CD4-positive, alpha-beta T cell treated with Interleukin-15 for 1 hour (primary cell): ENCODE results near the gene IRF6.

Source experiments
- DNase-seq: peaks from one replicate; pipeline ENCODE4 v3.0.0-alpha.2; 2020

IRF6 gene

GRCh38 chr1:209787551-209787950 lies 18.4 kb downstream of the IRF6 start:
- DNase-seq: no peak

DNA sequence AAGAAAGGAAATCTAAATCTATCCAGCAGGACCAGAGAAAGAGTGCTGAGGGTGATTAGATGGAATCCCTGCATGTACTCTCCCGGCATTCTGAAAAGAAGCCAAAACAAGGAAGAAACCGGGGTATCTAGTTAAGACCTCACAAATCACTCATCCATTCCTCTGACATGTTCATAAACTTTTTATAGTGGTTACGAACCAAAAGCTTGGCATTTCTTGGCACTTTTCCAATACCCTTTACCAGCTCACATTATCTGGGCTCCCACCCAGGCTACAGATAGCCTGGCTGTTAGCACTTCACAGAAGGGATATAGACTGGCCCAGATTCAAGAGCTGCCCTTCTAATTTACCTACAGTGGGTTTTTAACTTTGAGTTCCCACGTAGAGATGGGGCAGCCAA lies 19.8 kb downstream of the IRF6 start:
- DNase-seq: no peak

GRCh38 chr1:209785592-209785991 lies 20.4 kb downstream of the IRF6 start:
- DNase-seq: no peak

DNA sequence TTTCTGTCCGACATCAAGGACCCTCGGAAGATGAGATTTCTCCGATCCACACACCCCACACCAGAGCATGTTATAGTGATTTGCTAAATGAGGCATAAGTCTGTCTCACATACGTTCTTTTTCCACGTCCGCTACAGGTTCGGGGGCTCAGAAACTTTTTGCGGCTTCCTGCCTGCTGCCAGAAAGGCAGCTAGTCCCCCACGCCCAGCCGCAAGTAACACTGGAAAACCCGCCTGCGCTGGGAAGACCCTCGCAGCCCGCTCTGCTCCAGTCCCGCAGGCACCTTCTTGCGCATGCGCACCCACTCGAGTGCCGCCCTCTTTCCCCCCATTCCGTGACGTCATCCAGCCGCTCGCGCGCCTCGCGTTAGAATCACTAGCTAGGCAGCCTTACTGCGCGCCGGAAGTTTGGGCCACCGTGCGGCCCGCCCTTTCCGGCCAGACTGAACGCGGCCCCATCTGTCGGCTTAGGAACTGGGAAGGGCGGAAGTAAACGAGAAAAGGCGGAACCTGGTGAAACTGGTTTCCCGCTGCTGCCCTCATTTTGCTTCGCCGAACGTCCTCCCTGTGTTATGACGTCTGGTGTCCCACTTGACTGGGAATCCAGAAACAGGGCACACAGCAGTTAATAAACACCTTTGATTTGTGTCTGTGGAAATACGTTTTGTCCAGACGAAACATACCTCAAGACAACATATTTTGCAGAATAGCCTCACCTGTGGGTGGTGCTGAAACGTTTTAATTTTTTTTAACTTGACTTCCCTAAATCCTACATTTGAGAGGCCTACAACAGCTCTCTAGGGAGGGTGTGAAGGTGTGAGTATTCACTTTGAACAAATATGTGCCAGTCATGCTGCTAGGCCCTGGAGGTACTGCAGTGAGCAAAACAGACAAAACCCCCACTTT lies 21.4 kb downstream of the IRF6 start, which contains the start of gene C1orf74:
Gene C1orf74 (minus strand): TSS at position 295 of the 905 bp plus-strand sequence. CDS start 925 bp downstream, outside the sequence.
- DNase-seq: peak; percentile 98

DNA sequence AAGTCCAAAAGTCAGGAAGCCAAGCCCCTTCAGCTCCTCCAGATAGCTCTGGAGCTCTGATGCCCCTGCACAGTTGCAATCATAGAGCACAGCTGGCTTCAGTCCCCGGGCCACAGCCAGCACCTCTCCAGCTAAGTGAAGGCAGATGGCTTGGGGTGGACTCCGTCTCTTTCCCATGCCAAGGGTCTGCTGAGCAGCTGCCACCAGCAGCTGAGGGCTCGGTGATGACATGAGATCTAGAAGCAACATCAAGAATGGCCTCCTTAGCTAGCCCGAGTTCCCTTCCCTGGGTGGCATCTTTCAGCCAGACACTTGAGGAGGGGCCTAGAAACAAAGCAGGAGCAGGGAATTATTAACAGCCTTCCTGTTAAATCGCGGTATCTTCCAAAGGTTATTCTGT lies 22.6 kb downstream of the IRF6 start:
- DNase-seq: no peak

DNA sequence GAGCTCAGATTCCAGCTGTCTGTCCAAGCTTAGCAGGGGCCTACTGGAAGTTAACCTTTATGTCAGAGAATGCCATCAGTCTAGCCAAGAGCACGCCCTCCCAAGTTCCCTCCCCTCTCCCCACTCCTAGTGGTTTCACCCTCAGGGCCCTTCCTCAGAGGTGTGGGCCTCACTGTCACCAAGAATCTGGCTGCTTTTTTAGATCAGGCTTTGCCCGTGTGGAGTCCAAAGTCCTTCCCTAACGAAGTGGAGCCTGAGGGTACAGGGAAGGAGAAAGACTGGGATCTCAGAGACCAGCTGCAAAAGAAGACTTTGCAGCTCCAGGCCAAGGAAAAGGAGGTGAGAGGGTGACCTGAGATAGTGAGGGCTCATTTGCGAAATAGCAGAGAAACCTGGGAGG lies 25.7 kb downstream of the IRF6 start:
- no peak for DNase-seq

- no peak for DNase-seq
These were observed 27.8 kb downstream of the IRF6 start for GRCh38 chr1:209778102-209778501.

DNA sequence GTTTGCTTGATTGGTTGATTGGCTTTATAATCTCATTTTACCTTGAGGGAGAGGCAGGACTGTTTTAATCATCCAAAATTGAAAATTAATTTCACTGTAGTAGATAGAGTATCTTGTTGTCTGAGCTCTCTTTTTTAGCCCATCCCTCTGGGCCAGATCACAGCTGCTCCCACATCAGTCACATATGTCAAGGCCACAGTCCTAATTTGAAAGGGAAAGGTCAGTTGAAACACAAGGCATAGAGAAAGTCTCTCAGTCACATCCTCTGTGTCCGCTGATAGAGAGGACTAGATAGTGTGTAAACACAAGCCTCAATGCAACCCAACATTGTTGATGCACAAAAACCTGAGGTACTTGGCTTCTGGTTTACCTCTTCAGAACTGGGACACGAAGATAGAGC lies 28.4 kb downstream of the IRF6 start:
- no peak for DNase-seq

GRCh38 chr1:209775678-209776077 lies 30.3 kb downstream of the IRF6 start:
- no peak for DNase-seq

GRCh38 chr1:209774592-209774991 lies 31.4 kb downstream of the IRF6 start:
- DNase-seq: no peak

GRCh38 chr1:209772126-209772525 lies 33.8 kb downstream of the IRF6 start:
- DNase-seq: no peak

DNA sequence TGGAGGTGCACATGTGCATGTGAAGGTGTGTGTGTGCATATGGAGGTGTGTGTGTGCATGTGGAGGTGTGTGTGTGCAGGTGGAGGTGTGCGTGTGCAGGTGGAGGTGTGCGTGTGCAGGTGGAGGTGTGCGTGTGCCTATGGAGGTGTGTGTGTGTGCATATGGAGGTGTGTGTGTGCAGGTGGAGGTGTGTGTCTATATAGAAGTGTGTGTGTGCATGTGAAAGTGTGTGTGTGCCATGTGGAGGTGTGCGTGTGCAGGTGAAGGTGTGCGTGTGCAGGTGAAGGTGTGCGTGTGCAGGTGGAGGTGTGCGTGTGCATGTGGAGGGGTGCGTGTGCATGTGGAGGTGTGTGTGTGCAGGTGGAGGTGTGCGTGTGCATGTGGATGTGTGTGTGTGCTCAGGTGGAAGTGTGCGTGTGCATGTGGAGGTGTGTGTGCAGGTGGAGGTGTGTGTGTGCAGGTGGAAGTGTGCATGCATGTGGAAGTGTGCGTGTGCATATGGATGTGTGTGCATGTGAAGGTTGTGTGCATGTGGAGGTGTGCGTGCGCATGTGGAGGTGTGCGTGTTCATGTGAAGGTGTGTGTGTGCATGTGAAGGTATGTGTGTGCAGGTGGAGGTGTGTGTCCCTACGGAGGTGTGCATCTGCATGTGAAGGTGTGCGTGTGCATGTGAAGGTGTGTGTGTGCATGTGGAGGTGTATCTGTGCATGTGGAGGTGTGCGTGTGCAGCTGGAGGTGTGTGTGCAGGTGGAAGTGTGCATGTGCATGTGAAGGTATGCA lies 35.1 kb downstream of the IRF6 start:
- DNase-seq: no peak

GRCh38 chr1:209769971-209770370 lies 36.0 kb downstream of the IRF6 start:
- no peak for DNase-seq

GRCh38 chr1:209769171-209769904 lies 36.6 kb downstream of the IRF6 start:
- DNase-seq: peak; percentile 77

DNA sequence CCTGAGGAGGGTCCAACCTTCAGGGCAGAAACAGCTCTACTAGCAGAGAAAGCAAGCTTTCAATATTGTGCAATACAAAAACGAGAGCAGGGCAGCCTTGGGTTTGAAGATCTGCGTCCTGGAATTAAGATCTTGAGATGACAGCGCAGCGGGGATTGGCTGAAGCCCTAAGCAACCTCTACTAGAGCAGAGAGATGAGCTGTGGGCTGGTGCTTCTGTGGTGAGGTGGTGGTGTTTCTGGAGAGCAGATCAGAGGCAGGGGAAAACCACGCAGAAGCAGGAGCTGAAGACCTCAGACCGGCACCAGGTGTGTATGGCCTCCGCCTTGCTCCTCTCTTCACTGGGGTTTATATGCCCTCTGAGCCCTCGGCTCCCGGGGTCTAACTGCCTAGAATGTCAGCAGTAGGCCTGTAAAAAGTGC lies 37.6 kb downstream of the IRF6 start:
- DNase-seq: peak; percentile 84

- DNase-seq: no peak
These were observed 38.2 kb downstream of the IRF6 start for GRCh38 chr1:209767706-209768105.

DNA sequence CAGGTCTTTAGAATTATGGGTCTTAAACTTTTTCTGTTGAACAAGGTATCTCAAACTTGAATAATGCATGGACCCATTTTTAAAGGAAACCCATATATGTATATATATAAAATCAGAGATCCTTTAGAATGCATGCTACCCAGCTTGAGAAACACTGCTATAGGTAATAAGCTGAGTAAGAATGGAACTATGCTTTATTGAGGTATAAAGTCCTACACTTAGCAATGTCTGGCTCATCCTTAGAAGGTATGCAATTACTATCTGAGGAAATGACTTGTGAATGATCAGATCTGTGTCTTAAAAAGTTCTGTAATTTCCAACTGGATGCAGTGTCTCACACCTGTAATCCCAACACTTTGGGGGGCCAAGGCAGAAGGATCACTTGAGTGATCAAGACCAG lies 38.8 kb downstream of the IRF6 start:
- no peak for DNase-seq

DNA sequence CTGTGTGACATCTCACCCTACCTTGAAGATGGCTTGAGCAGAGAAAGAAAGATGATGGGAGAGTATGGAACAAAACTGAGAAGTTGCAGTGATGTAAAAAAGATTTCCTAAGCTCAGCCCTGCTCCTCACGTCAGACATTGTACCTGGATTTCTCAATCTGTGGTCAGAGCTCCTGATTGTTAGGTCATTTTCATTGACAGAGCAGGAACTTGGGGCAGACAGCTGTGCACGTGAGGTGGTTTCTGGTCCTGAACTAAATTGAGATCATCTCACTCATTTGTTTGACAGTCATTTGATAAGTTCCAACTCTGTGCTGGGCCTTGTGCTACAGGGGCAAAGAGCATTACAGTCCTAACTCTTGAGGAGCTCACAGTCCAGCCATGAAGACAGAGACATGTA lies 39.9 kb downstream of the IRF6 start:
- peak; percentile 45 for DNase-seq

DNA sequence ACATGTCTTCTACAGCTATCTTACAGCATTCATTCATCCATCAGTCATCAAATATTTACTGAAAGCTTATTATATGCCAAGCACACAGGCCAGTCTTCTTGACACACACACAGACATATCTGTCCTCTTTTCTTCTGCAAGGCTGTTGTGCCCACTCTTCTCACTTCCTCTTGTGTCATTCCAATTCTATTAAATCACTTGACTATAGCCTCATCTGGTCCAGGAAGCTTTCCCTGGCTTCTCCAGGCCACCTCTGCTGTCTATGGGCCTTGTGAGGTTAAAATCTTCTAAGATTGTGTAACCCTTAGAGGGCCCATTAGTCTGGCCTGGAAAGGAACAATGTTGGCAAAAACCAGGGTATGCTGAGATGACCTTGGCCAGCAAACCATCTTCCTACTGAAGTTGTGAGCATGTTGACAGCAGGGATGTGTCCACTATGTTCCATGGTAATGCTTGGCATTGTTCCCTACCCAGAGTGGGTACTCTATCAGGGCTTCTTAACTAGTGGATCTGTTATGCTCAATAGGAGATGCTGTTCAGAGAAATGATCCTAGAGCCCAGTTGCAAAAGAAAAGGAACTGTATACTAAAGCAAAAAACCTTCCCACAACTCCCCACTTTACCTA lies 44.8 kb downstream of the IRF6 start:
- DNase-seq: no peak

- no peak for DNase-seq
These were observed 46.0 kb downstream of the IRF6 start for GRCh38 chr1:209759829-209760359.

GRCh38 chr1:209758400-209758799 lies 47.5 kb downstream of the IRF6 start:
- DNase-seq: no peak
